ENCODE data around the gene CARD10.
A peak's percentile ranks its signal among the peaks of the same experiment; 100 is the strongest.

CARD10 gene

DNA sequence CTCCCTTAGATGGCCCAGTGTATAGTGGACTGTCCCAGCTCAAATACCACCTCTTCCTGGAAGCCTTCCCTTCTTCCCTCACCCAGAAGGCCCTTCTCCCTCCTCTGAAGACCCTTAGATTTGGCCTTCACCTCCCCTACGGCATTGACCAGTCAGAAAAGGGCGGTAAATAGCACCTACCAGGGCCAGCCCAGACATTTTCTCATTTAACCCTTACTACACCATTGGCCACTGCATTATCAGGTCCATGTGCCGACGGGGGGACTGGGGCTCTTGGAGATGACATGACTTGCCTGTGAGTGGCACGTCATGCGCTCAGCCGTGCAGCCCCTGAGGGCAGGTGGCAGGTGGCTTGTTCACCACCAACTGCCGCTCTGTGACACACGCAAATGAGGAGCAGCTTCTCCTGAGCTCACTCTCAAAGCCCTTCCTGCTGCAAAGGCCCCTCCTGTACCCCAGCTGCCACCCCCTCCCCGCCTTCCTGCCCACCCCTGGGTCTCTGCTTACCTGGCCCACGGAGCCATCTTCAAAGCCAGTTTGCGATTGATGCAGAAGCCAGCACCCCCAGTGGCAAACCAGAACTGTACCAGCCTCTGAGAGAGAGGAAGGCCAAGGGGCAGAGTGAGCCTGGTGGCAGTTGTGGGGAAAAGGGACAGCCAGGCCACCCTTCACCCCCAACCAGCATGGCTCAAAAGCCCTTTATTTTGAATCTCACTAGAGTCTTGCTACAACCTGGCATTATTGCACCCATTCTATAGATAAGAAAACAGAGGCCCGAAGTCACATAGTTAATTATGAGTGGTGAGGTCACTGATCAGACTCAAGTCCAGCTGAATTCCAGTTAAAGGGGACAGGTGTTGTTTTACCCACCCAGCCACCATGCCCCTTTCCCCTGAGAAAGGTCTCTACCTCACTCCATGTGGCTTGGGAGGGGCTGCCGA lies 42.6 kb downstream of the CARD10 start:
- H3K27ac ChIP-seq = no peak overlapping the region

DNA sequence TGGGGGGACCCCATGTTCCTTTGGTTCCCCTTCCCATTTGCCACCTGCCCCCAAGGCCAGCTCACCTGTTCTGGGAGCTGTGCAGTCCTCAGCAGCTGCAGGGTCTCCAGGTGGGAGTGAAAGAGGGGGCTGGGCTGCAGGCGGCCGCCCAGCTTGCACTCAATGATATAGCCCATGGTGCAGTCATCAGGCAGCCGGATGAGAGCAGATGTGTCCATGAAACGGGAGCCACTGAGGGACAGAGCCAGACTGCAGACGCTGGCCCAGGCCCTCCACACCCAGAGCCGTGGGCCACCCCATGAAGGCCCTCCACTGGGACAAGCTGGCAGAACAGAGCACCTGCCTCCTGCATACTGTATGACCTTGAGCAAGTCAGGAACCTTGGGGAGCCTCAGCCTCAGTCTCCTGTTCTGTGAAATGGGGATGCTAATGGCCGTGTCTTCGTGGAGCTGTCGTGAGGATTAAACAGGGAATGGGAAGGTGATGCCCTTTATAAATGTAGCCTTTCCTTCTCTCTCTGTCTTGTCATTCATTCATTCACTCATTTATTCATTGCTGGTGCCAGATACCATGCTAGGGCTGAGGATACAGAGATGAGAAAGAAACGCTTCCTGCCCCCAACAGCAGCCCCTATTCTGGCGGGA lies 44.6 kb downstream of the CARD10 start:
- H3K27ac ChIP-seq = no peak overlapping the region

More for the DNA sequence above, 42.6 kb downstream of the CARD10 start:
- TF ChIP-seq, protein P1, sequence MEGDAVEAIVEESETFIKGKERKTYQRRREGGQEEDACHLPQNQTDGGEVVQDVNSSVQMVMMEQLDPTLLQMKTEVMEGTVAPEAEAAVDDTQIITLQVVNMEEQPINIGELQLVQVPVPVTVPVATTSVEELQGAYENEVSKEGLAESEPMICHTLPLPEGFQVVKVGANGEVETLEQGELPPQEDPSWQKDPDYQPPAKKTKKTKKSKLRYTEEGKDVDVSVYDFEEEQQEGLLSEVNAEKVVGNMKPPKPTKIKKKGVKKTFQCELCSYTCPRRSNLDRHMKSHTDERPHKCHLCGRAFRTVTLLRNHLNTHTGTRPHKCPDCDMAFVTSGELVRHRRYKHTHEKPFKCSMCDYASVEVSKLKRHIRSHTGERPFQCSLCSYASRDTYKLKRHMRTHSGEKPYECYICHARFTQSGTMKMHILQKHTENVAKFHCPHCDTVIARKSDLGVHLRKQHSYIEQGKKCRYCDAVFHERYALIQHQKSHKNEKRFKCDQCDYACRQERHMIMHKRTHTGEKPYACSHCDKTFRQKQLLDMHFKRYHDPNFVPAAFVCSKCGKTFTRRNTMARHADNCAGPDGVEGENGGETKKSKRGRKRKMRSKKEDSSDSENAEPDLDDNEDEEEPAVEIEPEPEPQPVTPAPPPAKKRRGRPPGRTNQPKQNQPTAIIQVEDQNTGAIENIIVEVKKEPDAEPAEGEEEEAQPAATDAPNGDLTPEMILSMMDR (conservative IDR thresholded peaks at IDR 0.05) = no peak

DNA sequence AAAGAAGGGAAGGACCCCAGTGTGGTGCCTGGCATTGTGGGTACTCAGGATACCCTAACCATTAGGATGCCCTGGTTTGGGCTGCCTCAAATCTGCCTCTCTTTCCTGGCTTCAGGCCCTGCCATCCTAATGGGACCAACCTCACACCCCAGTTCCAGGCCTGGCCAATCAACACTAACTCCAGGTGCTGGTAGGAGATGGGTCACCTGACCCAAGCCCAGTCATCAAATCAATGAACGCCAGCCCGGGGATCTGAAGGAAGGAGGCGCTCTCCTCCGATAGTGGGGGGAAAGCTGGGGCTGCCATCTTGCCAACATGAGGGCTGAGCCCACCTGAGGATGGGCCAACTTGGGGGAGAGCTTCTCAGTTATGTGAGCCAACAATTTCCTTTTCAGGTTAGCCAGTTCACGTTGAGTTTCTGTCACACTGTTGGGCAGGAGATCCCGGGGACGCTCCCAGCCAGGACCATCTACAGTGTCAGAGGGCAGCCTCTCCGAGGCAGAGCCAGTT lies 45.7 kb downstream of the CARD10 start:
- H3K27ac ChIP-seq = no peak overlapping the region

More for the DNA sequence above, 44.6 kb downstream of the CARD10 start:
- TF ChIP-seq, protein P1 (conservative IDR thresholded peaks at IDR 0.05) = no peak

DNA sequence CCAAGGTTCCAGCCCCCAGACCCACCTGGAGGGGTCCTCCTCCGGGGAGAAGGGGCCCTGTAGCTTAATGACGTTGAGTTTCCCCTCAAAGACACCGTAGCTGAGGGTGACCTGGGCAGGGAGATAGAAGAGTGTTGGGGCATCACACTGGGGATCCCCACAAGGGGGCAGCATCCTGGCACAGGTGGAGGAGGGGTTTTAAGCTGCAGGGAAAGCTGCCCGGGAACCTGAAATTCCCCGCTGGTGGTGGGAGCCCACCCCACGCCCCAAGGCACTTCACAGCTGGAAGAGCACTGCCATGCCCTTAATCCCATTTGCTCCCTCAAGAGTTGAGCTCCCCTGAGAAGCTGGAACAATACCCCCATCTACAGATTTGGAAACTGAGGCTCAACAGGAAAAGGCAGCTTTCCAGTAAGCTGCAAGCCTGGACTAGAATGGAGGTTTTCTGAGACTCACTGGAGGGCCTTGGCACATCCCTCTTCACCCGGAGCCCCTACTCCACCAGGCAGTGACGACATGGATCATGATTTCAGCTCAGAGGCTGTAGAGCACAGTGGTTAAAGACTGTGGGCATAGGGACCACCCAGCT lies 46.7 kb downstream of the CARD10 start:
- TF ChIP-seq, protein P1 (conservative IDR thresholded peaks at IDR 0.05) = peak; percentile 60
- H3K27ac ChIP-seq = no peak overlapping the region

More for the DNA sequence above, 45.7 kb downstream of the CARD10 start:
- TF ChIP-seq, protein P1 (conservative IDR thresholded peaks at IDR 0.05) = no peak

DNA sequence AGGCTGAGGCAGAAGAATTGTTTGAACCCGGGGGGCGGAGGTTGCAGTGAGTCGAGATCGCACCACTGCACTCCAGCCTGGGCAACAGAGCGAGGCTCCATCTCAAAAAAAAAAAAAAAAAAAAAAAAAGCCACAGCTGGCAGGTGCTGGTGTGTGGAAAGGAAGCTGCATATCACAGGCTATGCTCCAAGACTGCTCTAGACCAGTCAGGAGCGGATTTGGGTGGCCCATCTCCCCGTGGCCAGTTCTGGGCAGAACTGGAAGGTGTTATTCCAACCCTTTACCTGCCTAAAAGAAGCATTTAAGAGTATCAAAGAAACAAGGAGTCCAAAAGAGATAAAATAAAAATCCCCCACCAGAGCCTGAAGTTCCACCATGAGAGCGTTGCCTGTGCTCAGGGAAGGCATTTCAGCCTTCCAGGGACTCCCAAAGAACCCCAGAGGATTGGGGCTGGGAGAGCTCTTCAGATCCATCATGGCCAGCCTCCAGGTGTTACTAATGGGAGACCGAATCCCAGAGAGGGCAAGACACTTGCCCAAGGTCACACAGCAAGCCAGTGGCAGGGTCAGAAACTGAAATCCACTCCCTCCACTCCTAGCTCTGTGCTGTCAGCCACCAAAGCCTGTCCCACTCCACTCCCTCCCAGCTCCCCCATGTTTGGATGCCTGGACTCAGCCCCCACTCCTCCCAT lies 47.3 kb downstream of the CARD10 start:
- no peak overlapping the region for H3K27ac ChIP-seq
- TF ChIP-seq, protein P1 (conservative IDR thresholded peaks at IDR 0.05) = no peak

DNA sequence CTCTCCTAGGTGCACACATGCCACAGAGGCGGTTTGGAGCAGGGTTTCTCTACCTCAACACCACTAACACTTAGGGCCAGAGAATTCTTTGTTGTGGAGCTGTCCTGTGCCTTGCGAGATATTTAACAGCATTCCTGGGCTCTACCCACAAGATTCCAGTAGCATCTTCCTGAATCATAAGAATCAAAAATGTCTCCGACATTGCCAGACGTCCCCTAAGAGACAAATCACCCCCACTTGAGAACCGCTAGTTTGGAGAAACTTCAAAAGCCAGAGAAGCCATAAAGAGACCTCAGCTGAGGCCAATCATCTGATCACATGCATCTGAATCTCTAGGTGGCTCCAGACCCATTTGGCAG lies 49.1 kb downstream of the CARD10 start:
- TF ChIP-seq, protein P1 (conservative IDR thresholded peaks at IDR 0.05) = no peak
- no peak overlapping the region for H3K27ac ChIP-seq

Data from VCaP (cell line).